Activated CD4-positive, alpha-beta T cell treated with anti-CD3 and anti-CD28 coated beads, Interleukin-2, amount 50 U/mL, for 24 hours (primary cell): ENCODE results near the gene FNDC3B.

Experiments
- DNase-seq, 2 donors: peaks; one replicate each; pipeline ENCODE4 v3.0.0-alpha.2; 2020; ENCODE audit warnings: low read depth in 1 of 2, low spot score in 1 of 2

Gene FNDC3B

DNA sequence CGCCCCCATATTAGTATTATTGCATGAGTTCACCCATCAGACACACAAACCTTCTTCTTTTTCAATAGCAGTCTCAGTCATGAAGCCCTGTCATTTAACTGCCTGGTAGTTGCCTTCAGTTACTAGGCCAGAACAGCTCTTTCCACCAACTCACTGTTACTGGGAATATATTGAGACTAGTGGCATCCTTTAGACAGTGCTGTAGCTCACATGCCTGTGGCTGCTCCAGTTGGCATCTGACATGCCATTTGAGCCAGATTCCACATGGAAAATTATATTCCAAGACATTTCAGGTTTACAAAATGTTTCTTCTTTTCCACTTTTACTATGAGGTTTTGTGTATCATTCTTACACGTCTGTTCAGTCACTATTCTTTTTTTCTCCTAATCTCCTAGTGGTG, 262.8 kb downstream of the FNDC3B start:
- no peak for DNase-seq

DNA sequence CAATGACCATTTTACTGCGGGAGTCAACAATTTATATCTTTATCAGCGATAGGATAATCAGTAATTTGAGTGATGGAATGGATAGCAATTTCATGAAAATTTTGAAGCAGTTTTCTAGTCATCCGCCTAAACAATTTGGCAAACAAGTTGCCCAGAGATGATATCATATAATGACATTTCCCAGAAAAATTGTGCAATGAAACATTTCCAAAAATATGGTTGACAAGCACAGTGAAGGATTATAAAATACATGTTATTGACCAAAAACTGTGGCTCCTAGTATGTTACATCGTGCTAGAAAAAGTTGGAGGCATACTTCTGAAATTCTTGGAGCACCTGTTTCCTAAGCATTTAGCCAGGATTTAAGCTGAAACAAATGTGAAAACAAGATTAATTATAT, 263.8 kb downstream of the FNDC3B start:
- no peak for DNase-seq

DNA sequence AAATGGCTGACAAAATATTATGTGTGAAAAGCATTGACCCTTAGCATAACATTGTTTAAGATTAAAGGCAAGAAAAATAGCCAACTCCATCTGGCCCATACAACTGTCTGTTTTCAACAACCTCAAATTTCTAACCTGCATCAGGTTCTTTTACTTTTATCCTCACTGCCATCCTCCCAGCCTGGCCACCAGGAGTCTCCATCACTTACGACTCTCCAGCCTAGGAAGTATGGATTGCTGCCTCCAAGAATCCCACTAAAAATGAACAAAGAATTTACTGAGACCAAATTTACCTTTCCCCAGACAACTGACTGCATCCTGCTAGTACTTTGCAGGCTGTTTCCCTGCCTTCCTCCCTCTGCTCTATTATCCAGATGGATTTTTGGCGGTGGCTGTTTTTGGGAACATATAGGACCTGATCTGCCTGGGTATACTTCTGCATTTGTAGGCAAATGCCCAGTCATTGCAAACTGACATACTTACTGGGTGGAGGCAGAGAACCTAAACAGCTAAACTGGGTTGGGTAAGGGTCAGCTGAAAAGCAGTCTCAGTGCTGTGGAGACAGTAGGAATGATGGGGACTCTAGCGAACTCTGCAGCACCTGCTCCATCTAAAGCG, 264.7 kb downstream of the FNDC3B start:
- DNase-seq: no peak

DNA sequence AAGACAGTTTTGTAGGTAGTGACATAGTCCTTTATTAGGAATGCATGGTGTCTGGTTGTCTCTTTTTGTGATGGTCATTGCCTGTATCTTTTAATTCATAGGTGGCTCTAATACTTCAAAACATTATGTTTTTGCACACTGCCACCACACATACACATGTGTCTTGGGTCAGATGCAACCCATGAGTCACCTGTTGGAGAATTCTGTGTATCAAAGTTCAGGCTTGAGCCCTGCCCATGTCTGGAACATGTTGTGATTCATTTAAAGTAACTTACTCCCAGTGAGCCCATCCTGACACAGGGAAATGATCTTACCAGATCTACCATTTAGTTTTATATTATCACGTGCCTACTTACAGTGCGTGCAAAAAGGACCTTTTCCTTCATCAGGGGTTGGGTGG, 266.2 kb downstream of the FNDC3B start:
- DNase-seq: no peak

- no peak for DNase-seq
Observed at GRCh38 chr3:172305974-172306373, 266.6 kb downstream of the FNDC3B start.

- DNase-seq: no peak
Observed at GRCh38 chr3:172307141-172307560, 267.8 kb downstream of the FNDC3B start.

DNA sequence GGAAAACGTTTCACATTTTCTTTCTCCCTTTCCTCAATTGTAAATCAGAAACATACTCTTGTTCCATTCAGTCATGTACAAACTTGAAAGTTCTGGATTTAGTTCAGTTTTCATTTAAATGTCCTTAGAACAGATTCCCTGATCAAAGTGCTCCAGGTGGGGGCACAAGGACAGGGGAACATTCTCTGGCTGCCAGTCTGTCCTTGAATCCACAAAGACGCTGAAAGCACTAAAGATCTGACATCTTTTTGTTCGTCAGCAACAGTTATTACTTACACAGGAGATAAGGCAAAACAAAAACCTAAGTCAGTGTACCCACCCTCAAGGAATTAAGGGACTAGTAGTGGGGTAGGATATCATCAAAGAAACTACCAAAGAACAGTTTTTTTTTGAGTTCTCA, 269.7 kb downstream of the FNDC3B start:
- no peak for DNase-seq

DNA sequence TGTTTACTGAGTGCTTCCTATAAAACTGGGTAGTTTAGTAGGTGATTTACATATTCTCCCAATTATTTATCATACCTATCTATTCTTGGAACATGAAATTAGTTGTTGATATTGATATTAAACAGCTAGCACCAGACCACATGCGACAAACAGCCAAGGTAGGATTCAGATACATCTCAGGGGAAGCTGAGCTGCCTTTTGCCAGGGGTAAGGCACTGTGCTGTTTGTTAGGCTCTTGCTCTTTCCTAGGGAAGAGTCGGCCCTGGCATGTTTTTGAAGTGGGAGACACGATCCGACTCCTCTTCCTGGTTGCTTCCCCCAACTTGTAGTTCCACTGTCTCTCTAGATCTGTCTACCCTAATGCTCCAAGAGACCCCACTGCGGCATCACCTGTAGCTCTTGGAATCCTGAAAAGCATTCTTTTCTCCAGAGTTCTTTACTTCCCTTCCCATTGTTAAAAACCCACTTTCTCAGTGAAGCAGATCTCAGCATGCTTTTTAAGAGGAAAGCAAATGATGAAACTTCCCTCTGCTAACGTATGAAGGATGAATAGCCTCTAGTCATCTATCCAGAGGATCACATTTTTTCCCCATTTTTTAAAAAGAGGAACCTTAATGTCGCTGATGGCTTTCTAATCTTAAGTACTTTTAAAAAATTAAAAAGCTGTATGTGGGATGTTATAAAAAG, 270.5 kb downstream of the FNDC3B start:
- no peak for DNase-seq

DNA sequence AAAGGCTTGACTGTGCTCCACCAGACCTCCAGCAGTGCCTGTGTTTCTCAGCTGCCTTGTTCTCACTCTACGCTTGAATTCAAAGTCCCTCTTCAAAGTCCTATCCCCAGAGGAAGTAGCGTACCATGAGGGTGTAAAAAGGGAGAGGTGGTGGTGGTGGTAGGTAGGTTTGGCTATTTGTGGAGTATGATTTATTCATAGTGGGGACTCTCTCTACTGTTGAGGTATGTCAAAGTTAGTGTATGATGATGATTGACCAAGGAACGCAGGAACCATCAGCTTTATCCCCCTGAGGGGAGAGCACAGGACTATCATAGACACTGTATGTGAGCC, 271.0 kb downstream of the FNDC3B start:
- DNase-seq: no peak

- DNase-seq: no peak
Observed at GRCh38 chr3:172311217-172311616, 271.8 kb downstream of the FNDC3B start.

GRCh38 chr3:172312001-172312400, 272.6 kb downstream of the FNDC3B start:
- no peak for DNase-seq

DNA sequence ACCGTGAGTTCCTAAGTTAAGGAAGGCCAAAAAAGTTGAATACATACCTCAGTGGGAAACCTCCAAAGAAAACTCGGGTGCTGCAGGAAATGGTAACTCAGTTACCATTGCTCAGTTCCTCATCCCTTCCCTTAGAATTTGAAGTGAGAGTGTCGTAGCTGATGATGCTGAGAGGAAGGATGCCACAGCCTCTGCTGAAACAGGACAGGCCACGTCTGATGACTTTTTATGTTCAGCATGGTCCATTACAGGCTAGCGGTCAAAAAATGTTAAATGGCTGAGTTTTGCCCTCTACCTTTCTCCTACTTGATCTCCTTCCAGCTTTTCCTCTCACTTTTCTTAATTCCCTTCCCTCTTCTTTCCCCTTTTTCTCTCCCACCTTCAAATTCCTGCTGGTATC, 273.3 kb downstream of the FNDC3B start:
- DNase-seq: no peak

DNA sequence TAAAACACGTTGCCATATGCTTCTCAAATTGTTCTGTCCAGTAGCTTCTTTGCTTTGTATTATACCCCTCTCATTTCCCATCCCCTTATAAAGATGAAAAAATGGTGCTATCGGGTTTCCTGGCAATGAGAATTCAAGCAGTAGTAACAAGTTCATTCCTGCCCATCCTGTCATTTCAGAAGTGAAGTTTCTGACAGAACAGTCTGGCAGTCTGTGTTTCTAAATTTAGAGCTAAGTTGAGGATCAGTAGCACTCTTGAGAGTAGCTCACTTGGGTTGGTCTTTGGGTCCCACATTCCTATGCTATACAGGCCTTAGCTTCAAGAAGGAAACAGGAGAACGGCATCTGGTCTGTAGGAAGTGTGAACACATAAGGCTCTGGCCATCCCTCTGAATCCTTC, 274.3 kb downstream of the FNDC3B start:
- no peak for DNase-seq

- DNase-seq: no peak
Observed at GRCh38 chr3:172314591-172315160, 275.3 kb downstream of the FNDC3B start.

- no peak for DNase-seq
Observed at GRCh38 chr3:172315401-172316091, 276.2 kb downstream of the FNDC3B start.

DNA sequence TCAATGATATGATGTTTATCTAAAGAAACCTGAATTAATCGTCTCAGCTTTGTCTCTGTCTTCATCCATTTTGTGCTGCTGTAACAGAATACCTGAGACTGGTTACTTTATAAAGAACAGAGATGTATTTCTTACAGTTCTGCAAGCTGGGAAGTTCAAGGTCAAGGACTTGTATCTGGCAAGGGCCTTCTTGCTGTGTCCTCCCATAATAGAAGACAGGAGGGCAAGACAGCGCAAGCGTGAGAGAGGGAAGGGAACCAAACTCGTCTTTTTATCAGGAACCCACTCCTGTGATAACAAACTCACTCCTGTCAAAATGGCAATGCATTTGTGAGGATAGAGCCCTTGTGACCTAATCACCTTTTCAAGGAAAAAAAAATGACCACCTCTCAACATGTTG, 277.4 kb downstream of the FNDC3B start:
- no peak for DNase-seq

GRCh38 chr3:172317481-172317880, 278.1 kb downstream of the FNDC3B start:
- no peak for DNase-seq

- DNase-seq: no peak
Observed at GRCh38 chr3:172317984-172318383, 278.6 kb downstream of the FNDC3B start.

- DNase-seq: no peak
Observed at GRCh38 chr3:172319595-172319994, 280.2 kb downstream of the FNDC3B start.

GRCh38 chr3:172320468-172320867, 281.1 kb downstream of the FNDC3B start:
- DNase-seq: no peak

GRCh38 chr3:172321035-172321434, 281.7 kb downstream of the FNDC3B start:
- no peak for DNase-seq

DNA sequence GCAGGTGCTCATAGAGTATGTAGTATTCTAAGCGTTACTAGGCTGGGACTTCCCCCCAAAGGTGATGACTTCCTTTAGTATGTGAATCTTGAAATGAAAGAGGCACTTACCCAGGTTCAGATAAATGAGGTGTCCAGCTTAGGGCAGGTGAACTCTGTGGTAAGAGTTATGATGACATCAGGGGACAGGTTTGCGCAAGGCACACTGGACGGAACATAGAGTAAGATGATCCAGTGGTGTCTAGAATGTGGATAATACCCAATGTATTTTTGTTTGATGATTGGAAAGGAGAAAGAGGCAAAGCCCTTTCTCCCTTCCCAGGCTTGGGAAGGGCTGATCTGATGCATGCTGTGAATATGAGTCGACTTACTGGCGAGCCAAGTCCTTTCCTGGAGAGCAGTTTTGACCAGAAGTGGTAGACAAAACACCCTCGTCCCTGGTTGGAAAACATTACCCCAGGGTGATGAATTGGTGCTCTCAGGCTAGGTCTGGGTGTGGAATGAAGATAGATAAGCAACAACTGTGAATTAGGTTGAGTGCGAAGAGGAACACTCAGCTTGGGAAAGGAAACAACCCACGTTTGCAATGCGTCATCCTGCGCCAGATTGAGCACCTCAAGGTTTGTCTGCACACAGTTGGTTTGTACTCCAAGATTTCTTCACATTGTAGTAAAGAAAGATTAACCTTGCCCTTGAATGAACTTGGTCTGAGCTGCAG, 284.7 kb downstream of the FNDC3B start:
- no peak for DNase-seq
